T-cell (primary cell): ENCODE measurements around the gene PTTG1IP. TPM values are rescaled to one million over a fixed set of nuclear protein-coding genes. Genes with fewer than 3 reads are reported as not detected.
A peak's percentile ranks its signal among the peaks of the same experiment; 100 is the strongest.

Source experiments
- ATAC-seq, 4 experiments: fragments of 200-7000 bp in 3 of 4; fragments of 150-1000 bp in 1 of 4; cut with Tn5 transposase; replicated peaks in 1 of 4; 1 replicate in 3 of 4; 2 replicates in 1 of 4; pipeline ENCODE4 v1.10.0; 2021; ENCODE audit warnings: moderate library complexity in 3 of 4, mild to moderate bottlenecking in 2 of 4, moderate number of reproducible peaks in 1 of 4
- CTCF ChIA-PET, 2 donors: fragments of 300-600 bp; sonication (Branson Sonifier 250); formaldehyde crosslinking; loops; one replicate each; lab custom pipeline; 2022; ENCODE audit warnings: antibody characterized with exemption in 2 of 2; lab: Charles Lee
- POLR2A ChIA-PET, 2 donors: fragments of 300-600 bp; sonication (Branson Sonifier 250); formaldehyde crosslinking; loops; one replicate each; lab custom pipeline; 2022; ENCODE audit warnings: antibody characterized with exemption in 2 of 2; lab: Charles Lee
- DNase-seq, 35 experiments: peaks; one replicate each; pipeline versions ENCODE4 v3.0.0 to v3.0.0-alpha.2; 2013 to 2023
- H3K27ac ChIP-seq: one replicate; pipeline ENCODE4 v1.5.1; 2013; ENCODE audit warnings: low read length
- H3K27me3 ChIP-seq, 2 experiments: replicated peaks in 1 of 2; 1 replicate in 1 of 2; 2 replicates in 1 of 2; pipeline versions ENCODE4 v1.6.1 to v1.7.0; 2013; ENCODE audit warnings: low read length in 1 of 2, mixed read lengths in 1 of 2; ENCODE audit not compliant: control insufficient read depth in 2 of 2, insufficient read depth in 2 of 2; ENCODE audit errors: extremely low read depth in 1 of 2
- H3K36me3 ChIP-seq, 2 donors: 1 replicate in 1 of 2; 2 replicates in 1 of 2; pipeline versions ENCODE4 v1.6.1 to v1.7.0; 2013; ENCODE audit warnings: low read length in 1 of 2; ENCODE audit not compliant: control insufficient read depth in 2 of 2, insufficient read depth in 1 of 2; ENCODE audit errors: extremely low read depth in 1 of 2
- H3K4me1 ChIP-seq, 2 experiments: 1 replicate in 1 of 2; 2 replicates in 1 of 2; pipeline versions ENCODE4 v1.6.1 to v1.7.0; 2013; ENCODE audit warnings: low read length in 2 of 2, mixed read lengths in 1 of 2; ENCODE audit not compliant: insufficient read depth in 2 of 2, control insufficient read depth in 1 of 2; ENCODE audit errors: extremely low read depth in 1 of 2
- H3K4me3 ChIP-seq, 2 donors: 1 replicate in 1 of 2; 2 replicates in 1 of 2; pipeline versions ENCODE4 v1.5.1 to v1.7.0; 2013; ENCODE audit warnings: mild to moderate bottlenecking in 2 of 2, low read length in 1 of 2, moderate library complexity in 1 of 2; ENCODE audit not compliant: control insufficient read depth in 1 of 2; ENCODE audit errors: extremely low read depth in 1 of 2
- H3K9me3 ChIP-seq: 2 replicates; pipeline ENCODE4 v1.7.0; 2013
- H3K27ac Mint-ChIP-seq, 2 donors: one replicate each; pipeline ENCODE4 v1.8.0; 2020 to 2021; ENCODE audit warnings: mild to moderate bottlenecking in 2 of 2, mixed read lengths in 2 of 2
- H3K27me3 Mint-ChIP-seq, 2 donors: one replicate each; pipeline ENCODE4 v1.8.0; 2021 to 2022; ENCODE audit warnings: mixed read lengths in 2 of 2
- H3K36me3 Mint-ChIP-seq: one replicate; pipeline ENCODE4 v1.8.0; 2021; ENCODE audit warnings: mixed read lengths
- H3K4me1 Mint-ChIP-seq, 3 donors: one replicate each; pipeline ENCODE4 v1.8.0; 2020 to 2022; ENCODE audit warnings: mixed read lengths in 3 of 3, mild to moderate bottlenecking in 1 of 3
- H3K4me3 Mint-ChIP-seq, 3 donors: one replicate each; pipeline ENCODE4 v1.8.0; 2020 to 2022; ENCODE audit warnings: mild to moderate bottlenecking in 3 of 3, mixed read lengths in 3 of 3, moderate library complexity in 3 of 3
- H3K9me3 Mint-ChIP-seq, 3 donors: one replicate each; pipeline ENCODE4 v1.8.0; 2020 to 2022; ENCODE audit warnings: mixed read lengths in 3 of 3
- WGBS: methylation state at CpG from one replicate; pipeline ENCODE4 v1.1.5; 2013; ENCODE audit warnings: missing lambda C conversion rate; ENCODE audit not compliant: insufficient coverage; 5-methylcytosine and 5-hydroxymethylcytosine counted together
- total RNA-seq, 35 experiments: library from RNA in 6 of 35; stranded (reverse) in 6 of 35; fragments of 120-200 nt in 1 of 35; gene quantifications; one replicate each; pipeline versions ENCODE4 v1.2.1 to v1.2.4 and lab custom pipeline; 2013 to 2026

PTTG1IP gene
- total RNA-seq, 5 donors from 2014 or later (not counting 1 experiment from before 2014, with no cell fraction given), result 73.4 to 91.1 (median 90.2) TPM

DNA sequence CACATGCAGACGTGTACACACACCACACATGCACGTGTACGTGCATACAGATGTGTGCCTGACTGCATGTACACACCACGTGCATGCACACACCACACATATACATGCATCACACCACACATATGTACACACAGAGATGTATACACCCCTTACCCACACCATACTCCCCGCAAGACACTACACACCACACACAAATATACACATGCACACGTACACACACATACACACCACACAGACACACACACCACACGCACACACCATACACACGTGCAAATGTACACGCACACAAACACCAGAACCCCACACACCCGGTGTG is 37.5 kb upstream of the PTTG1IP start:
- POLR2A ChIA-PET, result no interaction called here
- H3K9me3 Mint-ChIP-seq, result no peaks in the 10 kb centered on the region
- 47% methylated on average over 10 of the region's 10 CpGs for WGBS

DNA sequence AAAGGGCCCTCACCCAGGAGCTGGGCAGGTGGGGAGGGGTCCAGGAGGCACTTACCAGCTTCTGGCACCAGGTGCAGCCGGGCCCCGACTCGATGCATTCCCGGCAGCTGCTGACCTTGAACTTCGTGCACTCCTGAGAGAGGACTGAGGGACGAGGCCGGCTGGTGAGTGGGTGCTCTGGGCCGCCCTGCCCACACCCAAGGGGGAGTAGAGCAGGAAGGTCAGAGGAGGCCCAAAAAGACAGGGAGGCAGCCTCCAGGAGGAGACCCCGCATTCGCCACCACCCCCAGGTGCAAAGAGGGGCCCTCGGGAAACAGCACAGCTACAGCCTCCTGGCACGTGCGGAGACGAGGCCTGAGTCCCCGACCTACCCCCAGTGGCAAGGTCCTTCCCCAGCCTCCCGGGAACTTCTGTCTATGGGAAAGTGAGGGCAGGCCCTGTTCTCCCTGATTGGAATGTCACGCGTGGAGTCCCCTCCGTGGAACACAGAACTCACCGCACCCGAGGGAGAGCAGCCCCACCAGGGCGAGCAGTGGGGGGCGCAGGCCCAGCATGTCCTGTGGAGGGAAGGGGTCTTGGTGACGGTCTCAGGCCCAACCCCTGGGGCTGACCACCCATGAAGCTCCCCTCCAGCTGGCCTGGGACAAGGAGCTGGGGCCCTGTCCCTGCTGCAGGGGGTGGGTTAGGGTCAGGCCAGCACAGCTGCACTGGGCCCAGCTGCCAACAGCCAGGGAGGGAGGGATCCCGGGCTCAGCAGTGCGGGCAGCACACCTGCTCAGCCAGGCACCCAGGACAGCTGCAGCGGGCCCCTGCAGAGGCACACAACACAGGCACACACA is 37.0 kb upstream of the PTTG1IP start:
- Mint-ChIP-seq H3K4me1 (peaks cover 66 to 78% (median 77%) of the 10 kb centered on the region in 3 donors), H3K36me3 (peaks cover 16% of the 10 kb centered on the region), H3K4me3 (peak overlapping the region in 2 of 3 donors; percentile 24 to 80), H3K27ac (peak overlapping the region; percentile 89 to 90), H3K27me3 (no peaks in the 10 kb centered on the region), H3K9me3 (no peaks in the 10 kb centered on the region)
- Histone ChIP-seq H3K9me3 (no peaks in the 10 kb centered on the region), H3K4me1 (peaks cover 44 to 96% of the 10 kb centered on the region in 2 experiments), H3K36me3 (peaks cover 7 to 55% of the 10 kb centered on the region in 2 donors), H3K4me3 (peak overlapping the region; percentile 33 to 62), H3K27ac (peak overlapping the region; percentile 78), H3K27me3 (no peaks in the 10 kb centered on the region)
- ATAC-seq (no peak), DNase-seq (no peak)
- WGBS, result 83% methylated on average over 6 of the region's 27 CpGs
- POLR2A ChIA-PET, result no interaction called here
- CTCF ChIA-PET, result interaction anchor here in 1 of 2 donors (0.9 to 1.8 kb wide), 3 partner anchors 17 to 109 kb away, joined by 3 to 7 read pairs (median 5); partner anchors contain the start of gene UBE2G2

More for the DNA sequence above, 37.5 kb upstream of the PTTG1IP start:
- peak overlapping the region; percentile 89 to 90 for H3K27ac Mint-ChIP-seq
- Histone ChIP-seq H3K27ac (peak overlapping the region; percentile 78), H3K4me1 (peaks cover 48 to 97% of the 10 kb centered on the region in 2 experiments), H3K27me3 (no peaks in the 10 kb centered on the region), H3K4me3 (peak overlapping the region; percentile 33 to 62), H3K9me3 (no peaks in the 10 kb centered on the region), H3K36me3 (peaks cover 4 to 52% of the 10 kb centered on the region in 2 donors)
- H3K4me1 Mint-ChIP-seq, result peaks cover 72 to 83% (median 82%) of the 10 kb centered on the region in 3 donors
- H3K36me3 Mint-ChIP-seq, result peaks cover 17% of the 10 kb centered on the region
- H3K4me3 Mint-ChIP-seq, result peak overlapping the region; percentile 59 to 80 (median 62)
- no peaks in the 10 kb centered on the region for H3K27me3 Mint-ChIP-seq
- CTCF ChIA-PET, result interaction anchor here in 1 of 2 donors (0.8 to 1.8 kb wide), 4 partner anchors 14 to 110 kb away, joined by 3 to 7 read pairs (median 4); partner anchors contain the start of gene UBE2G2
- no peak for DNase-seq
- no peak for ATAC-seq

DNA sequence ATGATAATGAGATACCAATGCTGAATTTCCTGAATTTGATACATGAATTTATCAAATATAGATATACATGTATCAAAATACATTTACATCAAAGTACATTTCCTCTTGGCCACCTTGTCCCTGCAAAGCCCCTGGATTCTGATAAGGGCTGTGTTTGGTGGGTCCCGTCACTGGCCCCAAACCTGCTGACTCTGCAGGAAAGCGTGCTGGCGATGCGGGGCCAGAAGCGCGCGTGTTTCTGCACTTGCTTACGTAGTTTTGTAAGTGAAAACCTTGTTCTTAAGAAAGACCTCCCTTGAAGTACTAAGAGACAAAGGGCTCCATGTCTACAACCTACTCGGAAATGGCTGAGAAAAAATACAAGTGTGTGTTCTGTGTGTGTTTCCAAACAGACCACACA is 36.2 kb upstream of the PTTG1IP start:
- POLR2A ChIA-PET, result no interaction called here
- peaks cover 14% of the 10 kb centered on the region for H3K36me3 Mint-ChIP-seq

DNA sequence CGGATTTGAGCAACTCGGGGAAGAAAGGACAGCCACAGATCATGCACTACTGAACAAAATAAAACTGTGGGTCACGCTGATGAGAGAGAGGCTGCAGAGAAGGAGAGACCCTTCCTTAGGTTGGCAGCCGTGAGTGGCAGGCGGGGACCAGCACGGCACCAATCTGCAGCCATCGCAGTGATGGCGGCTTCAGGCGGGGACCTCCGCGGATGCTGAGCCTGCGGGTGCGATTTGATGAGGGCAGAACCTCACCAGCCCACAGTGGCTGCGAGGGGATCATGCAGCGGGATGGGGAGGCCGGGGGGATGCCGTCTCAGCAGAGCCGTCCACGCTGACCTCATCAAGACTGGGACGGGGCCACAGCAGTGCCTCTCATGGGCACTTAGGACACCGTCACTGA is 35.4 kb upstream of the PTTG1IP start:
- Mint-ChIP-seq H3K36me3 (peaks cover 20% of the 10 kb centered on the region), H3K27ac (peak overlapping the region; percentile 84), H3K27me3 (no peaks in the 10 kb centered on the region), H3K4me3 (peak overlapping the region in 1 of 3 donors; percentile 80), H3K4me1 (peaks cover 61 to 71% (median 71%) of the 10 kb centered on the region in 3 donors), H3K9me3 (no peaks in the 10 kb centered on the region)
- Histone ChIP-seq H3K27ac (peak overlapping the region; percentile 12), H3K4me3 (no peak overlapping the region), H3K36me3 (peaks cover 17 to 69% of the 10 kb centered on the region in 2 donors), H3K27me3 (no peaks in the 10 kb centered on the region), H3K9me3 (no peaks in the 10 kb centered on the region), H3K4me1 (peaks cover 35 to 88% of the 10 kb centered on the region in 2 experiments)
- CTCF ChIA-PET, result no interaction called here
- DNase-seq, result no peak
- ATAC-seq, result no peak
- POLR2A ChIA-PET, result no interaction called here
- WGBS, result 99% methylated on average over 21 of the region's 21 CpGs

More for the DNA sequence above, 36.2 kb upstream of the PTTG1IP start:
- peaks cover 10 to 61% of the 10 kb centered on the region in 2 donors for H3K36me3 ChIP-seq
- CTCF ChIA-PET, result no interaction called here
- whole genome bisulfite sequencing, result 100% methylated on average over 1 of the region's 9 CpGs
- Mint-ChIP-seq H3K27ac (peak overlapping the region; percentile 84), H3K4me1 (peaks cover 62 to 74% (median 73%) of the 10 kb centered on the region in 3 donors), H3K27me3 (no peaks in the 10 kb centered on the region), H3K4me3 (peak overlapping the region in 2 of 3 donors; percentile 24 to 80), H3K9me3 (no peaks in the 10 kb centered on the region)
- H3K27ac ChIP-seq, result peak overlapping the region; percentile 78
- no peak for DNase-seq
- no peak overlapping the region for H3K4me3 ChIP-seq
- H3K27me3 ChIP-seq, result no peaks in the 10 kb centered on the region
- ATAC-seq, result no peak
- H3K4me1 ChIP-seq, result peaks cover 40 to 96% of the 10 kb centered on the region in 2 experiments
- no peaks in the 10 kb centered on the region for H3K9me3 ChIP-seq

DNA sequence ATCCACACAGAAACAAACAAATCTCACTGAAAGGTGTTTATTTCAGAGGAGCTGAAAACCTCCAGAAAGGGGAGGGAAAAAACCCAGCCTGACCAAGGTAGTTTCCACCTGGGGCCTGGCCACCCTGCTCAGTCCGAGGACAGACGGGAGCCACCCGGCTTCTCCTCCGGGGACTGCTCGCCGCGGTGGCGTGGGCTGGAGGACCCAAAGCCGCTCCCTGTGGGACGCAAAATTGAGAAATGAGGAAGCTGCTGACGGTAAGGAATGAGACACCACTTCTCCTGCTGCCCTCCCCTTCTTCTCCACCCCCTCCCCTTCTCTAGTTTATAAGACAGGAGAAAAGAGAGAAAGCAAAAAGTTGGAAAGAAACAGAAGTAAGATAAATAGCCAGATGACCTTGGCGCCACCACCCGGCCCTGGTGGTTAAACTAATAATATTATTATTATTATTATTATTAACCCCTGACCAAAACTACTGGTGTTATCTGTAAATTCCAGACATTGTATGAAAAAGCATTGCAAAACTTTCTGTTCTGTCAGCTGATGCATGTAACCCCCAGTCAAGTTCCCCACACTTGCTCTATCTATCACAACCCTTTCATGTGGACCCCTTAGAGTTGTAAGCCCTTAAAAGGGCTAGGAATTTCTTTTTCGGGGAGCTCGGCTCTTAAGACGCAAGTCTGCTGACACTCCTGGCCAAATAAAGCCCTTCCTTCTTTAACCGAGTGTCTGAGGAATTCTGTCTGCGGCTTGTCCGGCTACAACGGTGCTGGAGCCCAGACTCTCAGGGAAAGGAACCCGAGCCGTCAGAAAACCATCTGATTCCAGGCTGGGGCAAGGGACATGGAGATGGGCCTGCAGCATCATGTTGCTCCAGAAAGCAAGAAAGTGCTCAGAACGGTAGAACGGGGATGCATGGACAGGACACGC is 34.7 kb upstream of the PTTG1IP start:
- H3K27ac ChIP-seq, result peak overlapping the region; percentile 39
- ChIA-PET POLR2A (no interaction called here), CTCF (no interaction called here)
- peaks cover 22% of the 10 kb centered on the region for H3K36me3 Mint-ChIP-seq
- peak overlapping the region in 1 of 3 donors; percentile 80 for H3K4me3 Mint-ChIP-seq
- ATAC-seq (no peak), DNase-seq (no peak)
- no peaks in the 10 kb centered on the region for H3K27me3 Mint-ChIP-seq
- no peaks in the 10 kb centered on the region for H3K27me3 ChIP-seq
- WGBS, result 93% methylated on average over 9 of the region's 25 CpGs
- H3K4me1 ChIP-seq, result peaks cover 28 to 81% of the 10 kb centered on the region in 2 experiments
- H3K4me3 ChIP-seq, result no peak overlapping the region
- H3K9me3 ChIP-seq, result no peaks in the 10 kb centered on the region
- peak overlapping the region; percentile 81 to 85 for H3K27ac Mint-ChIP-seq
- no peaks in the 10 kb centered on the region for H3K9me3 Mint-ChIP-seq
- H3K4me1 Mint-ChIP-seq, result peaks cover 56 to 66% (median 65%) of the 10 kb centered on the region in 3 donors
- H3K36me3 ChIP-seq, result peaks cover 19 to 76% of the 10 kb centered on the region in 2 donors
